HEK293 (cell line): Measurements from ENCODE around the gene ANKRD6.

Source experiments
- CTCF ChIA-PET: fragments of 350-600 bp; formaldehyde crosslinking; extraction: SDS; loops from one replicate; lab custom pipeline; 2021; ENCODE audit warnings: antibody characterized with exemption; lab: Yijun Ruan, JAX
- POLR2A ChIA-PET: fragments of 300-600 bp; formaldehyde crosslinking; extraction: SDS; loops from one replicate; lab custom pipeline; 2020; ENCODE audit warnings: antibody characterized with exemption, inconsistent platforms; lab: Yijun Ruan, JAX
- H3K27ac ChIP-seq: fragments of 200-500 bp; sonication (Bioruptor generic); 2 replicates; pipeline ENCODE4 v1.5.1; 2014; ENCODE audit warnings: low read depth, low read length, control low read depth, inconsistent platforms; ENCODE audit errors: extremely low read depth
- H3K36me3 ChIP-seq, 2 experiments: fragments of 200-500 bp in 1 of 2; sonication (Bioruptor generic) in 1 of 2; 1 replicate in 1 of 2; 2 replicates in 1 of 2; pipeline ENCODE4 v1.5.1; 2014 to 2017; ENCODE audit warnings: inconsistent platforms in 2 of 2, low read length in 2 of 2; ENCODE audit not compliant: control insufficient read depth in 2 of 2, insufficient read depth in 1 of 2
- H3K4me1 ChIP-seq: fragments of 200-500 bp; sonication (Bioruptor generic); 2 replicates; pipeline ENCODE4 v1.5.1; 2014; ENCODE audit warnings: mild to moderate bottlenecking, low read length, inconsistent platforms; ENCODE audit not compliant: control insufficient read depth, insufficient read depth
- H3K4me3 ChIP-seq: 2 replicates; pipeline ENCODE4 v1.5.1; 2011; ENCODE audit warnings: low read depth, mild to moderate bottlenecking, control low read depth, low read length, moderate library complexity
- H3K9me3 ChIP-seq: fragments of 200-500 bp; sonication (Bioruptor generic); 2 replicates; pipeline ENCODE4 v1.5.1; 2014; ENCODE audit warnings: low read depth, low read length, inconsistent platforms; ENCODE audit not compliant: control insufficient read depth, insufficient read depth
- AEBP2 ChIP-seq: fragments of 450-650 bp; formaldehyde crosslinking; IDR thresholded peaks from 2 replicates; pipeline ENCODE4 v1.5.1; 2016; ENCODE audit warnings: missing biosample characterization, missing genetic modification characterization, borderline replicate concordance
- BCL11B ChIP-seq: fragments of 450-650 bp; formaldehyde crosslinking; IDR thresholded peaks from 2 replicates; pipeline ENCODE4 v1.5.1; 2016; ENCODE audit warnings: low read depth, missing biosample characterization, missing genetic modification characterization
- KLF10 ChIP-seq: fragments of 450-650 bp; IDR thresholded peaks from 2 replicates; pipeline ENCODE4 v1.5.1; 2018; ENCODE audit warnings: missing biosample characterization, mild to moderate bottlenecking, missing genetic modification characterization
- PRDM2 ChIP-seq: fragments of 450-650 bp; formaldehyde crosslinking; IDR thresholded peaks from 2 replicates; pipeline ENCODE4 v1.5.1; 2016; ENCODE audit warnings: missing biosample characterization, missing genetic modification characterization, borderline replicate concordance
- SP3 ChIP-seq: fragments of 450-650 bp; formaldehyde crosslinking; IDR thresholded peaks from 2 replicates; pipeline ENCODE4 v1.5.1; 2016; ENCODE audit warnings: missing biosample characterization, missing genetic modification characterization
- ZBTB17 ChIP-seq: fragments of 450-650 bp; formaldehyde crosslinking; IDR thresholded peaks from 2 replicates; pipeline ENCODE4 v1.5.1; 2016; ENCODE audit warnings: missing biosample characterization, missing genetic modification characterization
- ZBTB44 ChIP-seq: fragments of 450-650 bp; IDR thresholded peaks from 2 replicates; pipeline ENCODE4 v1.5.1; 2018; ENCODE audit warnings: missing biosample characterization, mild to moderate bottlenecking, missing genetic modification characterization
- ZBTB48 ChIP-seq: fragments of 450-650 bp; formaldehyde crosslinking; IDR thresholded peaks from 2 replicates; pipeline ENCODE4 v1.5.1; 2016; ENCODE audit warnings: missing biosample characterization, missing genetic modification characterization
- ZFP3 ChIP-seq: fragments of 450-650 bp; formaldehyde crosslinking; IDR thresholded peaks from 2 replicates; pipeline ENCODE4 v1.5.1; 2016; ENCODE audit warnings: low read depth, missing biosample characterization, missing genetic modification characterization
- ZNF248 ChIP-seq: fragments of 450-650 bp; formaldehyde crosslinking; IDR thresholded peaks from 2 replicates; pipeline ENCODE4 v1.5.1; 2017; ENCODE audit warnings: missing biosample characterization, missing genetic modification characterization
- ZNF280D ChIP-seq: fragments of 450-650 bp; formaldehyde crosslinking; IDR thresholded peaks from 2 replicates; pipeline ENCODE4 v1.5.1; 2016; ENCODE audit warnings: missing biosample characterization, missing genetic modification characterization
- ZNF350 ChIP-seq: fragments of 450-650 bp; formaldehyde crosslinking; IDR thresholded peaks from 2 replicates; pipeline ENCODE4 v1.5.0; 2017; ENCODE audit warnings: missing biosample characterization, mild to moderate bottlenecking, missing genetic modification characterization
- ZNF449 ChIP-seq: fragments of 450-650 bp; formaldehyde crosslinking; IDR thresholded peaks from 2 replicates; pipeline ENCODE4 v1.5.1; 2017; ENCODE audit warnings: missing biosample characterization, mild to moderate bottlenecking, missing genetic modification characterization, moderate library complexity
- ZNF629 ChIP-seq: fragments of 450-650 bp; formaldehyde crosslinking; IDR thresholded peaks from 2 replicates; pipeline ENCODE4 v1.5.1; 2017; ENCODE audit warnings: missing biosample characterization, missing genetic modification characterization
- ZNF692 ChIP-seq: fragments of 450-650 bp; formaldehyde crosslinking; IDR thresholded peaks from 2 replicates; pipeline ENCODE4 v1.5.1; 2016; ENCODE audit warnings: missing biosample characterization, missing genetic modification characterization
- ZSCAN16 ChIP-seq: fragments of 450-650 bp; formaldehyde crosslinking; IDR thresholded peaks from 2 replicates; pipeline ENCODE4 v1.5.1; 2016; ENCODE audit warnings: missing biosample characterization, missing genetic modification characterization

Gene ANKRD6

GRCh38 chr6:89411145-89412070 is 21.5 kb upstream of the ANKRD6 start (continued):
- no peak; the same call in 1 of the 2 replicates for TF ChIP-seq SP3 (tag by site-specific recombination)
- peak; percentile 72 for TF ChIP-seq ZNF692 (tag by site-specific recombination)
- no peak for TF ChIP-seq AEBP2 (tag by site-specific recombination)
- no peak for TF ChIP-seq ZNF280D (tag by site-specific recombination)
- TF ChIP-seq ZNF248 (tag by site-specific recombination) = no peak
- TF ChIP-seq ZFP3 (tag by site-specific recombination) = no peak
- TF ChIP-seq ZBTB48 = peak; percentile 60; the same call in 1 of the 2 replicates

- Histone ChIP-seq H3K4me1 (peaks cover 14% of the 10 kb centered on the region), H3K9me3 (no peaks in the 10 kb centered on the region), H3K27ac (peak within 1 kb of the TSS; percentile 83), H3K4me3 (peak within 1 kb of the TSS; percentile 85), H3K36me3 (no peaks in the 10 kb centered on the region)
- ChIA-PET CTCF (interaction anchor here (1.0 to 2.5 kb wide), 4 partner anchors 20 to 41 kb away, joined by 4 to 18 read pairs (median 10); partner anchors contain the start of gene ANKRD6), POLR2A (interaction anchor here (0.6 to 2.2 kb wide), 7 partner anchors 18 to 332 kb away, joined by 3 to 6 read pairs (median 3); partner anchors contain the start of genes PNRC1 and SRSF12)
- TF ChIP-seq KLF10 (tag by site-specific recombination) (peak; percentile 76), BCL11B (tag by site-specific recombination) (no peak), ZBTB17 (peak; percentile 70; the same call in 1 of the 2 replicates), PRDM2 (tag by site-specific recombination) (0 out of 2 replicates have a peak, but pooled peaks have one; percentile 68), ZBTB44 (no peak), ZSCAN16 (tag by site-specific recombination) (no peak), ZNF350 (tag by site-specific recombination) (no peak), ZNF629 (tag by site-specific recombination) (peak; percentile 11; the same call in 1 of the 2 replicates), ZNF449 (tag by site-specific recombination) (peak; percentile 58)
Measured at GRCh38 chr6:89412071-89413005, 20.6 kb upstream of the ANKRD6 start, which contains the start of gene RRAGD. Gene RRAGD, minus strand, starts transcription at chr6:89412273. Its CDS starts 280 bp downstream, at chr6:89411993.
